Tibial nerve (tissue), 4 donors: ENCODE measurements around the gene STX12. TPM values are rescaled to one million over a fixed set of nuclear protein-coding genes. Genes with fewer than 3 reads are reported as not detected.

Source experiments
- DNase-seq, 2 donors: peaks; one replicate each; pipeline ENCODE4 v3.0.0-alpha.2; 2019; ENCODE audit warnings: low spot score in 2 of 2
- H3K27ac ChIP-seq, 4 donors: fragments of 200-600 bp; sonication (generic) in 3 of 4; one replicate each; pipeline ENCODE4 v1.5.1; 2017 to 2019; ENCODE audit warnings: mild to moderate bottlenecking in 1 of 4
- H3K27me3 ChIP-seq, 2 donors: fragments of 200-600 bp; sonication (generic) in 1 of 2; one replicate each; pipeline versions ENCODE4 v1.5.1 to v1.6.0; 2017 to 2019
- H3K36me3 ChIP-seq, 3 donors: fragments of 200-600 bp; sonication (generic); one replicate each; pipeline ENCODE4 v1.5.1; 2018 to 2019
- H3K4me1 ChIP-seq, 4 donors: fragments of 200-600 bp; sonication (generic) in 3 of 4; one replicate each; pipeline ENCODE4 v1.5.1; 2017 to 2019
- H3K4me3 ChIP-seq, 4 donors: fragments of 200-600 bp; sonication (generic) in 3 of 4; one replicate each; pipeline ENCODE4 v1.5.1; 2017 to 2019; ENCODE audit warnings: mild to moderate bottlenecking in 1 of 4, moderate library complexity in 1 of 4
- H3K9me3 ChIP-seq, 4 donors: fragments of 200-600 bp; sonication (generic) in 3 of 4; one replicate each; pipeline ENCODE4 v1.5.1; 2017 to 2019
- EP300 ChIP-seq, 2 donors: sonication (generic); formaldehyde crosslinking; IDR thresholded peaks; one replicate each; pipeline ENCODE4 v1.6.1; 2017; ENCODE audit warnings: antibody characterized with exemption in 2 of 2, mild to moderate bottlenecking in 1 of 2
- POLR2A ChIP-seq, 2 donors: fragments of 450-650 bp; IDR thresholded peaks; one replicate each; pipeline ENCODE4 v1.6.1; 2017; ENCODE audit warnings: antibody characterized with exemption in 2 of 2, mild to moderate bottlenecking in 2 of 2, moderate library complexity in 2 of 2
- WGBS, 2 donors: methylation state at CpG; one replicate each; pipeline ENCODE4 v1.1.5; 2018; 5-methylcytosine and 5-hydroxymethylcytosine counted together
- total RNA-seq, 4 donors: library from RNA; depleted of rRNA; stranded (reverse); fragments of >200 nt; gene quantifications; one replicate each; pipeline ENCODE4 v1.1.0, GENCODE V29; 2016
- TF ChIP-seq, protein P1 (sequence below), 5 experiments: fragments of 200-600 bp in 3 of 5; fragments of 450-650 bp in 2 of 5; sonication (generic) in 3 of 5; IDR thresholded peaks; one replicate each; pipeline ENCODE4 v1.5.1; 2016 to 2019; ENCODE audit warnings: antibody characterized with exemption in 5 of 5, mild to moderate bottlenecking in 3 of 5, moderate library complexity in 2 of 5

The STX12 gene
- total RNA-seq, 4 donors from 2014 or later = 51.6 to 71.0 (median 66.9) TPM

DNA sequence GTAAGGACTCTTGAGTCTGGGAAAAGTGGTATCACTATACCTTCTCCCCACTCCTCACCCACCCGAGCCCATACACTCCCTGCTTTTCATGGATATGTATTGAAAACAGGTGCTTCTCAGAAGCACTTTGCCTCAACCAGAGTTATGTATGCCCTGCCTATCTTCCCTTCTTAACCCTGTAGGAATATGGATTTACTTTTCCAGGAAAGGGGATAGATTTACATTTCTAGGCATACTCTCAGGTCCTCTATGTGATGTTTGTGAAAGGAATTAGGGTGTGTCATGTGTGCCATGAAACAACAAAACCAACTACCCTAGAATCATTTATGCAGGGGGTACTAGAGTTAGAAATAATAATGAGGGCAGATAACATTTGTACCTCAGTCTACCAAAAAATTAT is 11.0 kb upstream of the STX12 start:
- H3K9me3 ChIP-seq = no peaks in the 10 kb centered on the region
- H3K36me3 ChIP-seq = peaks cover 3 to 53% (median 9%) of the 10 kb centered on the region in 3 donors
- H3K4me1 ChIP-seq = no peaks in the 10 kb centered on the region
- no peak for DNase-seq
- TF ChIP-seq, protein P1, sequence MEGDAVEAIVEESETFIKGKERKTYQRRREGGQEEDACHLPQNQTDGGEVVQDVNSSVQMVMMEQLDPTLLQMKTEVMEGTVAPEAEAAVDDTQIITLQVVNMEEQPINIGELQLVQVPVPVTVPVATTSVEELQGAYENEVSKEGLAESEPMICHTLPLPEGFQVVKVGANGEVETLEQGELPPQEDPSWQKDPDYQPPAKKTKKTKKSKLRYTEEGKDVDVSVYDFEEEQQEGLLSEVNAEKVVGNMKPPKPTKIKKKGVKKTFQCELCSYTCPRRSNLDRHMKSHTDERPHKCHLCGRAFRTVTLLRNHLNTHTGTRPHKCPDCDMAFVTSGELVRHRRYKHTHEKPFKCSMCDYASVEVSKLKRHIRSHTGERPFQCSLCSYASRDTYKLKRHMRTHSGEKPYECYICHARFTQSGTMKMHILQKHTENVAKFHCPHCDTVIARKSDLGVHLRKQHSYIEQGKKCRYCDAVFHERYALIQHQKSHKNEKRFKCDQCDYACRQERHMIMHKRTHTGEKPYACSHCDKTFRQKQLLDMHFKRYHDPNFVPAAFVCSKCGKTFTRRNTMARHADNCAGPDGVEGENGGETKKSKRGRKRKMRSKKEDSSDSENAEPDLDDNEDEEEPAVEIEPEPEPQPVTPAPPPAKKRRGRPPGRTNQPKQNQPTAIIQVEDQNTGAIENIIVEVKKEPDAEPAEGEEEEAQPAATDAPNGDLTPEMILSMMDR (IDR thresholded peaks at IDR 0.05) = no peak
- TF ChIP-seq POLR2A (IDR thresholded peaks at IDR 0.05) (no peak), EP300 (IDR thresholded peaks at IDR 0.05) (no peak)
- H3K4me3 ChIP-seq = no peak overlapping the region
- no peak overlapping the region for H3K27ac ChIP-seq
- WGBS, 2 donors = 79 to 94% methylated on average over 1 of the region's 1 CpG
- H3K27me3 ChIP-seq = no peaks in the 10 kb centered on the region

DNA sequence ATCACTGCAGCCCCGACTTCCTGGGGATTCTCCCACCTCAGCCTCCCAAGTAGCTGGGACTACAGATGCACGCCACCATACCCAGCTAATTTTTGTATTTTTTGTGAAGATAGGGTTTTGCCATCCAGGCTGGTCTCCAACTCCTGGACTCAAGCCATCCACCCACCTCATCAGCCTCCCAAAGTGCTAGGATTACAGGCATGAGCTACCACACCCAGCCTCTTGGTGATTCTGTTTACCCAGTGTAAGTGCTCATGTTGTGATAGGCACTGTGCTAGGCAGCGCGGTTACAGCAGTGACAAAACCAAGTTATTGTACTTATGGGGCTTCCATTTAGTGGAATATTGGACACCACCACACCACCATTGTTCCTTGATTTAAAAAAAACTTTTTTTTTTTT is 9.7 kb upstream of the STX12 start:
- H3K27ac ChIP-seq = no peak overlapping the region
- no peaks in the 10 kb centered on the region for H3K9me3 ChIP-seq
- no peaks in the 10 kb centered on the region for H3K27me3 ChIP-seq
- WGBS, 2 donors = 87 to 89% methylated on average over 4 of the region's 4 CpGs
- H3K4me1 ChIP-seq = no peaks in the 10 kb centered on the region
- H3K4me3 ChIP-seq = no peak overlapping the region
- TF ChIP-seq POLR2A (IDR thresholded peaks at IDR 0.05) (no peak), EP300 (IDR thresholded peaks at IDR 0.05) (no peak)
- TF ChIP-seq, protein P1 (IDR thresholded peaks at IDR 0.05) = no peak
- H3K36me3 ChIP-seq = peaks cover 0 to 41% (median 5%) of the 10 kb centered on the region in 3 donors
- DNase-seq = no peak

DNA sequence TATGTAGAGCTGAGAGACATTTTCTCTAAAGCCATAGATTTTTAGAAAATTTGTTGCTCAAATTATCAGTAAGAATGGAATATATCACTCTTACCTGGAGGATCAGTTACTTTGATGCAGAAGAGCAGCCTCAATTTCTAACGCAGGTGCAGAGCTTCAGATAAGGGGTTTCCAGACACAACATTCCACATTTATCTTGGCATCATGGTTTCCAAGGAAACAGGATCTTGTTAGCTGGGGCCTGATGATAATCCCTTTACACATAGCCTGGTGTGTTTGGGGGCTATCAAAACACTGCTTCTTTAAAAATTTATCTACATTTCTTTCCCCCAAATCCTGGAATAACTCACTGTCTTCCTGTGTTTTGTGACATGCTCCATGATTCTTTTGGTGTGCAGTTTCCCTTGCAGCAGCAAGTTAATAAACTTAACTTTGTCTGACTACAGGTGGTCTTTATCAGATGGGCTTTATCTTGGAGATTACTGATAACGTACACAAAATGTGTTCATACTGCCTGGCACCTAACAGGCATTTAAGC is 2.7 kb upstream of the STX12 start:
- TF ChIP-seq EP300 (IDR thresholded peaks at IDR 0.05) = no peak
- TF ChIP-seq POLR2A (IDR thresholded peaks at IDR 0.05) = no peak
- TF ChIP-seq, protein P1 (IDR thresholded peaks at IDR 0.05) = no peak
- H3K27ac ChIP-seq = no peak overlapping the region
- no peaks in the 10 kb centered on the region for H3K27me3 ChIP-seq
- 83 to 84% methylated on average over 2 of the region's 2 CpGs for WGBS, 2 donors
- no peaks in the 10 kb centered on the region for H3K36me3 ChIP-seq
- no peak overlapping the region for H3K4me3 ChIP-seq
- no peaks in the 10 kb centered on the region for H3K9me3 ChIP-seq
- H3K4me1 ChIP-seq = peaks cover 0 to 24% (median 6%) of the 10 kb centered on the region in 4 donors
- DNase-seq = no peak

DNA sequence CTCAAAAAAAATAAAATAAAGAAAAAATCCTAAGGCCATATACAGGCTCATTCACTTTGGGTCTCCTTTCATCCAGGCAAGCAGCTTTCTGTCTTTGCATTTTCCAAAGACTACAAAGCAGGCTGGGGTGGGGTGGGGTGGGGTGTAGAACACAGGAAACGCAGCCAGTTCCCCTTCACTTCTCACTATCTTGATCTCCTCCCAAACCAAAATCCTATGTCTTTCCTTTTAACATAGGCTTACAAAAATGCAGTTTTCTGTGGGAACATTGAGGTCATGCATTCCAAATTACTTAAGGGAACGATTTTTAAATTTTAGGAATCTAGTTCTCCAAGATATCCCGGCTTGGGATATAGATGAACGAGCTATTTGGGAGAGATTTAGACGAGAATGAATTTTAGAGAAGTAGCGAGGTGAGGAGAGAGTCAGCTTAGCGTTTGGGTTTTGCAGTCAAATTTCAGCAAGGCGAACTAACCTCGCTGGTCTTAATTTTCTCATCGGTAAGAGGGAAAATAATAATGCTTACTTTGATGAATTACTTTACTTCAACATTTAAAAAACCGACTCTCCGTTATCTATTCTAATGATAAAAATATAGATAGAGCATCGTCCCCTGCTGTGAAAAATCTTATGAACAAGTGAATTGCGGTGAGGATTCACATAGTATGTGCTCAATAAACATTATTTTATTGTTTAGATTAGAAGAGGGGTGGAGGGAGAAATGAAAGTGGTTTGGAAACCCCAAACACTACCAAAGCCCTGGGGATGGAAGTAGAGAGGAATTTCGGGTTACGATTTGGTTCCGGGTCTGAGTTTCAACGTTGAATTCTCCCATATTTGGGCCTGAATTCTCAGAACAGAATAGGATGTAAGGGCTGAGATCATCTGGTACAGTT is 735 bp upstream of the STX12 start:
- H3K4me3 ChIP-seq = peak overlapping the region; percentile 40 to 89 (median 72)
- peak overlapping the region; percentile 76 to 94 (median 92) for H3K27ac ChIP-seq
- H3K9me3 ChIP-seq = no peaks in the 10 kb centered on the region
- TF ChIP-seq POLR2A (IDR thresholded peaks at IDR 0.05) (no peak), EP300 (IDR thresholded peaks at IDR 0.05) (no peak)
- TF ChIP-seq, protein P1 (IDR thresholded peaks at IDR 0.05) = no peak
- 19 to 30% methylated on average over 18 of the region's 18 CpGs for WGBS, 2 donors
- DNase-seq = no peak
- H3K4me1 ChIP-seq = peaks cover 0 to 43% (median 6%) of the 10 kb centered on the region in 4 donors
- H3K27me3 ChIP-seq = no peaks in the 10 kb centered on the region
- peaks cover 0 to 7% (median 0%) of the 10 kb centered on the region in 3 donors for H3K36me3 ChIP-seq
